Measurements from ENCODE around the gene SNX15.
"Not testable (repeated sequence)": the region's sequence is repeated elsewhere in the genome, so short reads cannot be mapped to it uniquely, and the experiment has no call there.

SNX15 gene

GRCh38 chr11:64999478-64999877 is 27.8 kb upstream of the SNX15 start:
- H3K27me3 ChIP-seq (ENCODE audit: insufficient read depth, low read length), result no peaks in the 10 kb centered on the region
- no peaks in the 10 kb centered on the region for H3K36me3 ChIP-seq (ENCODE audit: insufficient read depth, low read depth, low read length)
- H3K4me1 ChIP-seq (ENCODE audit: insufficient read depth, low read length), result no peaks in the 10 kb centered on the region
- H3K4me3 ChIP-seq (ENCODE audit: low read length), result no peak overlapping the region
- no peak overlapping the region for H3K9ac ChIP-seq (ENCODE audit: low read depth, low read length)
- no peaks in the 10 kb centered on the region for H3K9me3 ChIP-seq (ENCODE audit: insufficient read depth, low read depth, low read length)
- H3K27ac ChIP-seq (ENCODE audit: low read length), result no peak overlapping the region

- H3K4me1 ChIP-seq (ENCODE audit: insufficient read depth, low read length), result no peaks in the 10 kb centered on the region
- H3K4me3 ChIP-seq (ENCODE audit: low read length), result no peak overlapping the region
- H3K27ac ChIP-seq (ENCODE audit: low read length), result no peak overlapping the region
- H3K27me3 ChIP-seq (ENCODE audit: insufficient read depth, low read length), result no peaks in the 10 kb centered on the region
- no peaks in the 10 kb centered on the region for H3K36me3 ChIP-seq (ENCODE audit: insufficient read depth, low read depth, low read length)
- H3K9ac ChIP-seq (ENCODE audit: low read depth, low read length), result no peak overlapping the region
- H3K9me3 ChIP-seq (ENCODE audit: insufficient read depth, low read depth, low read length), result no peaks in the 10 kb centered on the region
Observed at GRCh38 chr11:65002706-65003105, 24.5 kb upstream of the SNX15 start.

- Histone ChIP-seq H3K9ac (ENCODE audit: low read depth, low read length) (no peak overlapping the region), H3K27me3 (ENCODE audit: insufficient read depth, low read length) (no peaks in the 10 kb centered on the region), H3K36me3 (ENCODE audit: insufficient read depth, low read depth, low read length) (no peaks in the 10 kb centered on the region), H3K4me1 (ENCODE audit: insufficient read depth, low read length) (no peaks in the 10 kb centered on the region), H3K4me3 (ENCODE audit: low read length) (no peak overlapping the region), H3K27ac (ENCODE audit: low read length) (no peak overlapping the region), H3K9me3 (ENCODE audit: insufficient read depth, low read depth, low read length) (no peaks in the 10 kb centered on the region)
Observed at GRCh38 chr11:65003282-65003681, 24.0 kb upstream of the SNX15 start.

GRCh38 chr11:65003968-65004367 is 23.3 kb upstream of the SNX15 start:
- H3K27ac ChIP-seq (ENCODE audit: low read length); H3K36me3 ChIP-seq (ENCODE audit: insufficient read depth, low read depth, low read length); H3K4me3 ChIP-seq (ENCODE audit: low read length); H3K9ac ChIP-seq (ENCODE audit: low read depth, low read length); H3K4me1 ChIP-seq (ENCODE audit: insufficient read depth, low read length); H3K9me3 ChIP-seq (ENCODE audit: insufficient read depth, low read depth, low read length); H3K27me3 ChIP-seq (ENCODE audit: insufficient read depth, low read length): not testable (repeated sequence)

GRCh38 chr11:65008016-65008415 is 19.2 kb upstream of the SNX15 start:
- Histone ChIP-seq H3K4me1 (ENCODE audit: insufficient read depth, low read length) (no peaks in the 10 kb centered on the region), H3K27ac (ENCODE audit: low read length) (no peak overlapping the region), H3K4me3 (ENCODE audit: low read length) (no peak overlapping the region), H3K27me3 (ENCODE audit: insufficient read depth, low read length) (no peaks in the 10 kb centered on the region), H3K9me3 (ENCODE audit: insufficient read depth, low read depth, low read length) (no peaks in the 10 kb centered on the region), H3K36me3 (ENCODE audit: insufficient read depth, low read depth, low read length) (no peaks in the 10 kb centered on the region), H3K9ac (ENCODE audit: low read depth, low read length) (no peak overlapping the region)

GRCh38 chr11:65008873-65009272 is 18.4 kb upstream of the SNX15 start:
- Histone ChIP-seq H3K4me3 (ENCODE audit: low read length) (no peak overlapping the region), H3K27me3 (ENCODE audit: insufficient read depth, low read length) (no peaks in the 10 kb centered on the region), H3K4me1 (ENCODE audit: insufficient read depth, low read length) (0 out of 2 replicates have a peak, but pooled peaks cover 3% of the 10 kb centered on the region), H3K36me3 (ENCODE audit: insufficient read depth, low read depth, low read length) (no peaks in the 10 kb centered on the region), H3K27ac (ENCODE audit: low read length) (no peak overlapping the region), H3K9me3 (ENCODE audit: insufficient read depth, low read depth, low read length) (no peaks in the 10 kb centered on the region), H3K9ac (ENCODE audit: low read depth, low read length) (no peak overlapping the region)

- Histone ChIP-seq H3K27ac (ENCODE audit: low read length) (no peak overlapping the region), H3K4me1 (ENCODE audit: insufficient read depth, low read length) (0 out of 2 replicates have a peak, but pooled peaks cover 3% of the 10 kb centered on the region), H3K9ac (ENCODE audit: low read depth, low read length) (peak overlapping the region; percentile 93), H3K9me3 (ENCODE audit: insufficient read depth, low read depth, low read length) (no peaks in the 10 kb centered on the region), H3K4me3 (ENCODE audit: low read length) (peak overlapping the region; percentile 86), H3K27me3 (ENCODE audit: insufficient read depth, low read length) (no peaks in the 10 kb centered on the region), H3K36me3 (ENCODE audit: insufficient read depth, low read depth, low read length) (peaks cover 8% of the 10 kb centered on the region)
Observed at GRCh38 chr11:65013130-65013887, 13.9 kb upstream of the SNX15 start.

- Histone ChIP-seq H3K27me3 (ENCODE audit: insufficient read depth, low read length) (no peaks in the 10 kb centered on the region), H3K36me3 (ENCODE audit: insufficient read depth, low read depth, low read length) (peaks cover 15% of the 10 kb centered on the region), H3K9me3 (ENCODE audit: insufficient read depth, low read depth, low read length) (no peaks in the 10 kb centered on the region), H3K4me1 (ENCODE audit: insufficient read depth, low read length) (0 out of 2 replicates have a peak, but pooled peaks cover 3% of the 10 kb centered on the region), H3K9ac (ENCODE audit: low read depth, low read length) (peak within 1 kb of the TSS; percentile 93), H3K27ac (ENCODE audit: low read length) (peak within 1 kb of the TSS; percentile 49), H3K4me3 (ENCODE audit: low read length) (peak within 1 kb of the TSS; percentile 86)
Observed at GRCh38 chr11:65013888-65014725, 13.1 kb upstream of the SNX15 start, which contains the start of gene ARL2. ARL2 (plus strand) TSS chr11:65014160; CDS start chr11:65014208, 48 bp downstream.

- Histone ChIP-seq H3K9ac (ENCODE audit: low read depth, low read length) (peak overlapping the region; percentile 93; the same call in 1 of the 2 replicates), H3K27me3 (ENCODE audit: insufficient read depth, low read length) (no peaks in the 10 kb centered on the region), H3K9me3 (ENCODE audit: insufficient read depth, low read depth, low read length) (no peaks in the 10 kb centered on the region), H3K36me3 (ENCODE audit: insufficient read depth, low read depth, low read length) (peaks cover 19% of the 10 kb centered on the region), H3K4me1 (ENCODE audit: insufficient read depth, low read length) (0 out of 2 replicates have a peak, but pooled peaks cover 3% of the 10 kb centered on the region), H3K4me3 (ENCODE audit: low read length) (peak overlapping the region; percentile 86), H3K27ac (ENCODE audit: low read length) (peak overlapping the region; percentile 49)
Observed at GRCh38 chr11:65014726-65015227, 12.5 kb upstream of the SNX15 start.

- Histone ChIP-seq H3K9me3 (ENCODE audit: insufficient read depth, low read depth, low read length) (no peaks in the 10 kb centered on the region), H3K9ac (ENCODE audit: low read depth, low read length) (no peak overlapping the region), H3K27ac (ENCODE audit: low read length) (no peak overlapping the region), H3K27me3 (ENCODE audit: insufficient read depth, low read length) (no peaks in the 10 kb centered on the region), H3K4me3 (ENCODE audit: low read length) (no peak overlapping the region), H3K4me1 (ENCODE audit: insufficient read depth, low read length) (0 out of 2 replicates have a peak, but pooled peaks cover 3% of the 10 kb centered on the region), H3K36me3 (ENCODE audit: insufficient read depth, low read depth, low read length) (peaks cover 31% of the 10 kb centered on the region)
Observed at GRCh38 chr11:65016705-65017104, 10.5 kb upstream of the SNX15 start.

- H3K27me3 ChIP-seq (ENCODE audit: insufficient read depth, low read length), result no peaks in the 10 kb centered on the region
- H3K4me1 ChIP-seq (ENCODE audit: insufficient read depth, low read length), result 0 out of 2 replicates have a peak, but pooled peaks cover 3% of the 10 kb centered on the region
- no peak overlapping the region for H3K4me3 ChIP-seq (ENCODE audit: low read length)
- H3K36me3 ChIP-seq (ENCODE audit: insufficient read depth, low read depth, low read length), result peaks cover 37% of the 10 kb centered on the region
- H3K9ac ChIP-seq (ENCODE audit: low read depth, low read length), result no peak overlapping the region
- no peak overlapping the region for H3K27ac ChIP-seq (ENCODE audit: low read length)
- H3K9me3 ChIP-seq (ENCODE audit: insufficient read depth, low read depth, low read length), result no peaks in the 10 kb centered on the region
Observed at GRCh38 chr11:65017937-65018336, 9.3 kb upstream of the SNX15 start.
